ENCODE data around the gene KCNH6. TPM values are rescaled to one million over a fixed set of nuclear protein-coding genes. Genes with fewer than 3 reads are reported as not detected.
A peak's percentile ranks its signal among the peaks of the same experiment; 100 is the strongest.

KCNH6 gene
- total RNA-seq, 1 donor from 2014 or later: not detected

DNA sequence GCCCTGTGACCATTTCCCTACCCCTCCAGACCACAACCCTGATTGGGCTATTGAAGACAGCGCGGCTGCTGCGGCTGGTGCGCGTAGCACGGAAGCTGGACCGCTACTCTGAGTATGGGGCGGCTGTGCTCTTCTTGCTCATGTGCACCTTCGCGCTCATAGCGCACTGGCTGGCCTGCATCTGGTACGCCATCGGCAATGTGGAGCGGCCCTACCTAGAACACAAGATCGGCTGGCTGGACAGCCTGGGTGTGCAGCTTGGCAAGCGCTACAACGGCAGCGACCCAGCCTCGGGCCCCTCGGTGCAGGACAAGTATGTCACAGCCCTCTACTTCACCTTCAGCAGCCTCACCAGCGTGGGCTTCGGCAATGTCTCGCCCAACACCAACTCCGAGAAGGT is 12.5 kb downstream of the KCNH6 start:
- no peak for DNase-seq (ENCODE audit: low read depth)
- TF ChIP-seq, protein P1, sequence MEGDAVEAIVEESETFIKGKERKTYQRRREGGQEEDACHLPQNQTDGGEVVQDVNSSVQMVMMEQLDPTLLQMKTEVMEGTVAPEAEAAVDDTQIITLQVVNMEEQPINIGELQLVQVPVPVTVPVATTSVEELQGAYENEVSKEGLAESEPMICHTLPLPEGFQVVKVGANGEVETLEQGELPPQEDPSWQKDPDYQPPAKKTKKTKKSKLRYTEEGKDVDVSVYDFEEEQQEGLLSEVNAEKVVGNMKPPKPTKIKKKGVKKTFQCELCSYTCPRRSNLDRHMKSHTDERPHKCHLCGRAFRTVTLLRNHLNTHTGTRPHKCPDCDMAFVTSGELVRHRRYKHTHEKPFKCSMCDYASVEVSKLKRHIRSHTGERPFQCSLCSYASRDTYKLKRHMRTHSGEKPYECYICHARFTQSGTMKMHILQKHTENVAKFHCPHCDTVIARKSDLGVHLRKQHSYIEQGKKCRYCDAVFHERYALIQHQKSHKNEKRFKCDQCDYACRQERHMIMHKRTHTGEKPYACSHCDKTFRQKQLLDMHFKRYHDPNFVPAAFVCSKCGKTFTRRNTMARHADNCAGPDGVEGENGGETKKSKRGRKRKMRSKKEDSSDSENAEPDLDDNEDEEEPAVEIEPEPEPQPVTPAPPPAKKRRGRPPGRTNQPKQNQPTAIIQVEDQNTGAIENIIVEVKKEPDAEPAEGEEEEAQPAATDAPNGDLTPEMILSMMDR (IDR thresholded peaks at IDR 0.05; ENCODE audit: insufficient read depth, low read length, severe bottlenecking): no peak
- Histone ChIP-seq H3K36me3 (ENCODE audit: control insufficient read depth, insufficient read depth, low read length) (no peaks in the 10 kb centered on the region), H3K4me3 (ENCODE audit: low read depth, low read length) (no peak overlapping the region), H3K27me3 (ENCODE audit: control insufficient read depth, insufficient read depth, low read length) (peaks cover 15% of the 10 kb centered on the region)
- FAIRE-seq: no peak

DNA sequence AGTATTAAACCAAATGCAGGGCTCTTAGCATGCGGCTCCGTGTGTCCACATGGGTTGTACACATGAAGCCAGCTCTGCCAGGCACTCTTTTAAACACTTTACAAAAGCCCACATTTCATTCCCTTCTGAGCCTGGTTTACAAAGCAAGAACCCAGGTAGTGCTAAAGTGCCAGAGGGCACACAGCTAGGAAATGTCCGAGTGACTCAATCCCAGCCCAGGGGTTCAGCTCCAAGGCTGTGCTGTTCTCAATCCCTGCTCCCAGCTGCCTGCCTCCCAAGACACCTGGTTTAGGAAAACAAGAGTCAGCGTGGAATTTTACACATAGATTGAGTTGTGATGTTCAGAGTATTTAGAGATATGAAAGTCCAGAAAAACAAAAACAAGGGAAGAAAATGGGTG is 13.8 kb downstream of the KCNH6 start:
- no peak overlapping the region for H3K4me3 ChIP-seq (ENCODE audit: low read depth, low read length)
- TF ChIP-seq, protein P1 (IDR thresholded peaks at IDR 0.05; ENCODE audit: insufficient read depth, low read length, severe bottlenecking): no peak
- peak; percentile 13 for DNase-seq (ENCODE audit: low read depth)
- no peak for FAIRE-seq
- H3K36me3 ChIP-seq (ENCODE audit: control insufficient read depth, insufficient read depth, low read length): no peaks in the 10 kb centered on the region
- H3K27me3 ChIP-seq (ENCODE audit: control insufficient read depth, insufficient read depth, low read length): peaks cover 15% of the 10 kb centered on the region

DNA sequence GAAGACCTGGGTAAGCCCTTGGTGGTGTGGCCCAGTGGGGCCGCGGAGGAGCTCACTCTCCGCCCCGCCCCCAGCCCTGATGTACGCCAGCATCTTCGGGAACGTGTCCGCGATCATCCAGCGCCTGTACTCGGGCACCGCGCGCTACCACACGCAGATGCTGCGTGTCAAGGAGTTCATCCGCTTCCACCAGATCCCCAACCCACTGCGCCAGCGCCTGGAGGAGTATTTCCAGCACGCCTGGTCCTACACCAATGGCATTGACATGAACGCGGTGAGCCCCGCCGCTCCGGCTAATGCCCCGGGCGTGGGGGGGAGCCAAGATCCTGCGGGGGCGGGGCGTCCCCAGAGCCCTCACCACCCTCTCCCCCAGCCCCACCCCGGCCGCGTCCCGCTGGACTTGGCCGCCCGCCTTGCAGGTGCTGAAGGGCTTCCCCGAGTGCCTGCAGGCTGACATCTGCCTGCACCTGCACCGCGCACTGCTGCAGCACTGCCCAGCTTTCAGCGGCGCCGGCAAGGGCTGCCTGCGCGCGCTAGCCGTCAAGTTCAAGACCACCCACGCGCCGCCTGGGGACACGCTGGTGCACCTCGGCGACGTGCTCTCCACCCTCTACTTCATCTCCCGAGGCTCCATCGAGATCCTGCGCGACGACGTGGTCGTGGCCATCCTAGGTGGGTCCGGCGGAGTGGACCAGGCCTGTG is 15.0 kb downstream of the KCNH6 start:
- TF ChIP-seq, protein P1 (IDR thresholded peaks at IDR 0.05; ENCODE audit: insufficient read depth, low read length, severe bottlenecking): no peak
- Histone ChIP-seq H3K27me3 (ENCODE audit: control insufficient read depth, insufficient read depth, low read length) (peaks cover 15% of the 10 kb centered on the region), H3K4me3 (ENCODE audit: low read depth, low read length) (no peak overlapping the region), H3K36me3 (ENCODE audit: control insufficient read depth, insufficient read depth, low read length) (no peaks in the 10 kb centered on the region)
- FAIRE-seq (no peak), DNase-seq (ENCODE audit: low read depth) (no peak)

DNA sequence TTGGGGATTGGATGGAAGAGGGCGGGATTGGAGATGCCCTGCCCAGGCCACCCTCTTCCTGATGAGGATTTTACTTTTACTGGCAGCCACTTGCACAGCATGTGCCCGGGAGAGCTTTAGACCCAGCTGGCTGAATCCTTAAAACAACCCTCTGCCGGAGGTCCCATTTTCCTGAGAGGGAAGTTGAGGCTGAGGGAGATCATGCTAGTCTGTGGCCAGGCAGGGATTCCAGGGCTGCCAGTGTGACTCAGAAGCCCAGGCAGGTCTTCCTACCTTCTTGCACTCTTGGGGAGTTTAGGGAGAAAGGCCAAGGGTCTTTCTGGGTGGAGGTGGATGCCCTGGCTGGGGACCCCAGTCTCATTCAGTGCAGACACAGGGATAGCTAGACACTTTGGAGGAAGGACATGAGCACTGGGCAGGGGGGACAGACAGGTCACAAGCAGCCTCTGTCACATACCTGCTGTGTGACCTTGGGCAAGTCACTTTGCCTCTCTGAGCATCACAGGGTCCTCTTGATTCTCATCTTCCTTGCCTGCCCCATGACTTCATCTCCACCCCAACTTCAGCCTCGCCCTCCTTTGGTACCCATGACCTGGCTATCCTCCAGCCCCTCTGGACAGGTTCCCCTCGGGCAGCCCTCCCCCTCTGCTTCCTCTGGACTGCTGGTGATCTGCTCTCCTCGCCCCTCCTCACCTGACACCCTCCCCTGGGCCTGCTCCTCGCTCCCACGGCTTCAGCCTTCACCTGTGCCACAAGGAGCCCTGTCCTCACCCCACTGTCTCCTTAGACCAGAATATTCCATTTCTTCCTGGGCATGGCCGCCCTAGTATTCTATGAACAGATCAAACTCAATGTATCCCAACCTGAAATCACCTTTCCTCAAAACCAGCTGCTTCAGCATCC is 15.8 kb downstream of the KCNH6 start:
- no peak overlapping the region for H3K4me3 ChIP-seq (ENCODE audit: low read depth, low read length)
- DNase-seq (ENCODE audit: low read depth) (no peak), FAIRE-seq (no peak)
- H3K27me3 ChIP-seq (ENCODE audit: control insufficient read depth, insufficient read depth, low read length): peaks cover 15% of the 10 kb centered on the region
- no peaks in the 10 kb centered on the region for H3K36me3 ChIP-seq (ENCODE audit: control insufficient read depth, insufficient read depth, low read length)
- TF ChIP-seq, protein P1 (IDR thresholded peaks at IDR 0.05; ENCODE audit: insufficient read depth, low read length, severe bottlenecking): no peak

DNA sequence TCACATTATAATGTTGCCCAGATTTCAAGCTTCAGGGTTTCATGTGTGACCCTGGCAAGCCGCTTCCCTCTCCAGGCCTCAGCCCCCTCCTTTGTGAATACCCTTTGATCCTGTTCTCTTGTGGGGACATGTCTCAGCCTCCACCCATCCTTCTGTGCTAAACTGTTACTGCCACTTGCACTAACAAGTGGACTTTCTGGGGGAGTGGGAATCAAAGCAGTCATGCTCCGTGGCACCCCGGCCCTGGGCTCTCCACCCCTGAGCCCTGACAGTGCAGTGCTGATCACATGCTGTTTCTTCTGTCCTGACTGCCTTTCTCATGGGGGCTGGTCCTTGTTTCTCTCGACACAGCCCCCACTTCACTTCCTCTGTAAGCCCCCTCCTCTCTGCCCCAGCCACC is 17.4 kb downstream of the KCNH6 start:
- H3K36me3 ChIP-seq (ENCODE audit: control insufficient read depth, insufficient read depth, low read length): no peaks in the 10 kb centered on the region
- TF ChIP-seq, protein P1 (IDR thresholded peaks at IDR 0.05; ENCODE audit: insufficient read depth, low read length, severe bottlenecking): no peak
- H3K4me3 ChIP-seq (ENCODE audit: low read depth, low read length): no peak overlapping the region
- H3K27me3 ChIP-seq (ENCODE audit: control insufficient read depth, insufficient read depth, low read length): peaks cover 15% of the 10 kb centered on the region
- DNase-seq (ENCODE audit: low read depth): no peak
- no peak for FAIRE-seq
